ENCODE data around the gene CDO1. TPM values are rescaled to one million over a fixed set of nuclear protein-coding genes. Genes with fewer than 3 reads are reported as not detected.

The CDO1 gene
- total and polyA plus RNA-seq, 9 of the 15 experiments (the other 6 are each of a cell fraction or from before 2014, with no cell fraction given): 0.16 to 0.22 TPM; not detected in 7

- Histone ChIP-seq H3K9me1 (ENCODE audit: control insufficient read depth, insufficient read depth, low read length) (no peaks in the 10 kb centered on the region), H3K27ac (ENCODE audit: extremely low read depth, low read depth, low read length) (no peak overlapping the region), H3K9ac (ENCODE audit: insufficient read depth in 1 of 2, low read depth in 2 of 2, low read length in 2 of 2) (no peak overlapping the region), H2AFZ (ENCODE audit: low read depth, low read length) (no peak overlapping the region), H3K36me3 (ENCODE audit: control insufficient read depth, insufficient read depth, low read length) (no peaks in the 10 kb centered on the region), H4K20me1 (replicated peaks; ENCODE audit: control insufficient read depth, insufficient read depth, low read length) (no peaks in the 10 kb centered on the region), H3K4me3 (no peak overlapping the region), H3K4me2 (ENCODE audit: insufficient read depth, low read length) (no peak overlapping the region), H3K79me2 (ENCODE audit: control insufficient read depth, insufficient read depth, low read length) (no peaks in the 10 kb centered on the region), H3K27me3 (ENCODE audit: control insufficient read depth in 2 of 2, insufficient read depth in 2 of 2, low read length in 2 of 2) (no peaks in the 10 kb centered on the region), H3K9me3 (replicated peaks; ENCODE audit: control insufficient read depth, insufficient read depth, low read depth, low read length) (no peaks in the 10 kb centered on the region), H3K4me1 (replicated peaks in 1 of 2; ENCODE audit: control insufficient read depth in 2 of 2, insufficient read depth in 2 of 2, low read length in 2 of 2) (no peaks in the 10 kb centered on the region)
- ChIA-PET CTCF (ENCODE audit: low intra/inter-chr PET ratio) (no interaction called here), POLR2A (no interaction called here)
- no TSS peak for BruUV-seq (replicated peaks)
- in situ Hi-C loops (cut with MboI) (no loop called here), intact Hi-C loops (cut with micrococcal nuclease) (no loop called here)
- WGBS (ENCODE audit: insufficient coverage, low coverage, missing lambda C conversion rate): 0% methylated on average over 1 of the region's 1 CpG
- no peak for DNase-seq (ENCODE audit: extremely low read depth in 1 of 4, low spot score in 3 of 4)
- TF ChIP-seq CEBPB (tag; IDR thresholded peaks at IDR 0.05): peak; percentile 30; the same call in 1 of the 2 replicates
- TF ChIP-seq CEBPG (CRISPR knock-in tag; IDR thresholded peaks at IDR 0.05): no peak
- peak in 1 of 2 experiments; percentile 66; a peak in 2 of 4 replicates for TF ChIP-seq CEBPG (tag; conservative IDR thresholded peaks at IDR 0.05 in 1 of 2, IDR thresholded peaks at IDR 0.05 in 1 of 2)
- TF ChIP-seq EZH2 (IDR thresholded peaks at IDR 0.05; ENCODE audit: borderline replicate concordance, low read depth, low read length): no peak
- no peak for FAIRE-seq
- ATAC-seq: no peak
Measured at GRCh38 chr5:115788440-115788839, 28.0 kb downstream of the CDO1 start.

GRCh38 chr5:115787426-115787825 is 29.0 kb downstream of the CDO1 start:
- Histone ChIP-seq H4K20me1 (replicated peaks; ENCODE audit: control insufficient read depth, insufficient read depth, low read length) (no peaks in the 10 kb centered on the region), H3K4me1 (replicated peaks in 1 of 2; ENCODE audit: control insufficient read depth in 2 of 2, insufficient read depth in 2 of 2, low read length in 2 of 2) (no peaks in the 10 kb centered on the region), H3K4me2 (ENCODE audit: insufficient read depth, low read length) (no peak overlapping the region), H3K9me3 (replicated peaks; ENCODE audit: control insufficient read depth, insufficient read depth, low read depth, low read length) (no peaks in the 10 kb centered on the region), H3K27ac (ENCODE audit: extremely low read depth, low read depth, low read length) (no peak overlapping the region), H3K9ac (ENCODE audit: insufficient read depth in 1 of 2, low read depth in 2 of 2, low read length in 2 of 2) (no peak overlapping the region), H3K79me2 (ENCODE audit: control insufficient read depth, insufficient read depth, low read length) (no peaks in the 10 kb centered on the region), H3K9me1 (ENCODE audit: control insufficient read depth, insufficient read depth, low read length) (no peaks in the 10 kb centered on the region), H3K4me3 (no peak overlapping the region), H2AFZ (ENCODE audit: low read depth, low read length) (no peak overlapping the region), H3K36me3 (ENCODE audit: control insufficient read depth, insufficient read depth, low read length) (no peaks in the 10 kb centered on the region), H3K27me3 (ENCODE audit: control insufficient read depth in 2 of 2, insufficient read depth in 2 of 2, low read length in 2 of 2) (no peaks in the 10 kb centered on the region)
- DNase-seq (ENCODE audit: extremely low read depth in 1 of 4, low spot score in 3 of 4) (no peak), FAIRE-seq (no peak), ATAC-seq (no peak)
- 0% methylated on average over 1 of the region's 1 CpG for WGBS (ENCODE audit: insufficient coverage, low coverage, missing lambda C conversion rate)
- ChIA-PET POLR2A (interaction anchor here (0.6 kb wide), 1 partner anchor 253 kb away, joined by 3 read pairs; no protein-coding TSS in a partner anchor), CTCF (ENCODE audit: low intra/inter-chr PET ratio) (no interaction called here)
- intact Hi-C loops (cut with micrococcal nuclease) (no loop called here), in situ Hi-C loops (cut with MboI) (no loop called here)
- no TSS peak for BruUV-seq (replicated peaks)
- TF ChIP-seq, protein P1, sequence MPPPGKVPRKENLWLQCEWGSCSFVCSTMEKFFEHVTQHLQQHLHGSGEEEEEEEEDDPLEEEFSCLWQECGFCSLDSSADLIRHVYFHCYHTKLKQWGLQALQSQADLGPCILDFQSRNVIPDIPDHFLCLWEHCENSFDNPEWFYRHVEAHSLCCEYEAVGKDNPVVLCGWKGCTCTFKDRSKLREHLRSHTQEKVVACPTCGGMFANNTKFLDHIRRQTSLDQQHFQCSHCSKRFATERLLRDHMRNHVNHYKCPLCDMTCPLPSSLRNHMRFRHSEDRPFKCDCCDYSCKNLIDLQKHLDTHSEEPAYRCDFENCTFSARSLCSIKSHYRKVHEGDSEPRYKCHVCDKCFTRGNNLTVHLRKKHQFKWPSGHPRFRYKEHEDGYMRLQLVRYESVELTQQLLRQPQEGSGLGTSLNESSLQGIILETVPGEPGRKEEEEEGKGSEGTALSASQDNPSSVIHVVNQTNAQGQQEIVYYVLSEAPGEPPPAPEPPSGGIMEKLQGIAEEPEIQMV (tag; conservative IDR thresholded peaks at IDR 0.05; ENCODE audit: low read depth): no peak
- TF ChIP-seq GTF2F1 (IDR thresholded peaks at IDR 0.05; ENCODE audit: low read depth, low read length) (no peak), C11orf30 (IDR thresholded peaks at IDR 0.05; ENCODE audit: low read depth) (no peak)
- TF ChIP-seq, protein P2, sequence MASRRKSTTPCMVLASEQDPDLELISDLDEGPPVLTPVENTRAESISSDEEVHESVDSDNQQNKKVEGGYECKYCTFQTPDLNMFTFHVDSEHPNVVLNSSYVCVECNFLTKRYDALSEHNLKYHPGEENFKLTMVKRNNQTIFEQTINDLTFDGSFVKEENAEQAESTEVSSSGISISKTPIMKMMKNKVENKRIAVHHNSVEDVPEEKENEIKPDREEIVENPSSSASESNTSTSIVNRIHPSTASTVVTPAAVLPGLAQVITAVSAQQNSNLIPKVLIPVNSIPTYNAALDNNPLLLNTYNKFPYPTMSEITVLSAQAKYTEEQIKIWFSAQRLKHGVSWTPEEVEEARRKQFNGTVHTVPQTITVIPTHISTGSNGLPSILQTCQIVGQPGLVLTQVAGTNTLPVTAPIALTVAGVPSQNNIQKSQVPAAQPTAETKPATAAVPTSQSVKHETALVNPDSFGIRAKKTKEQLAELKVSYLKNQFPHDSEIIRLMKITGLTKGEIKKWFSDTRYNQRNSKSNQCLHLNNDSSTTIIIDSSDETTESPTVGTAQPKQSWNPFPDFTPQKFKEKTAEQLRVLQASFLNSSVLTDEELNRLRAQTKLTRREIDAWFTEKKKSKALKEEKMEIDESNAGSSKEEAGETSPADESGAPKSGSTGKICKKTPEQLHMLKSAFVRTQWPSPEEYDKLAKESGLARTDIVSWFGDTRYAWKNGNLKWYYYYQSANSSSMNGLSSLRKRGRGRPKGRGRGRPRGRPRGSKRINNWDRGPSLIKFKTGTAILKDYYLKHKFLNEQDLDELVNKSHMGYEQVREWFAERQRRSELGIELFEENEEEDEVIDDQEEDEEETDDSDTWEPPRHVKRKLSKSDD (conservative IDR thresholded peaks at IDR 0.05; ENCODE audit: low read length): no peak
- TF ChIP-seq, protein P3, sequence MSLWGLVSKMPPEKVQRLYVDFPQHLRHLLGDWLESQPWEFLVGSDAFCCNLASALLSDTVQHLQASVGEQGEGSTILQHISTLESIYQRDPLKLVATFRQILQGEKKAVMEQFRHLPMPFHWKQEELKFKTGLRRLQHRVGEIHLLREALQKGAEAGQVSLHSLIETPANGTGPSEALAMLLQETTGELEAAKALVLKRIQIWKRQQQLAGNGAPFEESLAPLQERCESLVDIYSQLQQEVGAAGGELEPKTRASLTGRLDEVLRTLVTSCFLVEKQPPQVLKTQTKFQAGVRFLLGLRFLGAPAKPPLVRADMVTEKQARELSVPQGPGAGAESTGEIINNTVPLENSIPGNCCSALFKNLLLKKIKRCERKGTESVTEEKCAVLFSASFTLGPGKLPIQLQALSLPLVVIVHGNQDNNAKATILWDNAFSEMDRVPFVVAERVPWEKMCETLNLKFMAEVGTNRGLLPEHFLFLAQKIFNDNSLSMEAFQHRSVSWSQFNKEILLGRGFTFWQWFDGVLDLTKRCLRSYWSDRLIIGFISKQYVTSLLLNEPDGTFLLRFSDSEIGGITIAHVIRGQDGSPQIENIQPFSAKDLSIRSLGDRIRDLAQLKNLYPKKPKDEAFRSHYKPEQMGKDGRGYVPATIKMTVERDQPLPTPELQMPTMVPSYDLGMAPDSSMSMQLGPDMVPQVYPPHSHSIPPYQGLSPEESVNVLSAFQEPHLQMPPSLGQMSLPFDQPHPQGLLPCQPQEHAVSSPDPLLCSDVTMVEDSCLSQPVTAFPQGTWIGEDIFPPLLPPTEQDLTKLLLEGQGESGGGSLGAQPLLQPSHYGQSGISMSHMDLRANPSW (CRISPR knock-in tag; IDR thresholded peaks at IDR 0.05): no peak
